GM12873 (cell line): ENCODE measurements around the gene UBAC2.

Experiments used
- TF ChIP-seq, protein P1 (sequence below): IDR thresholded peaks from 2 replicates; pipeline ENCODE4 v1.5.1; 2012; ENCODE audit warnings: low read depth, mild to moderate bottlenecking, moderate library complexity, low read length, control low read depth; ENCODE audit not compliant: insufficient read depth; ENCODE audit errors: missing control alignments

Gene UBAC2

DNA sequence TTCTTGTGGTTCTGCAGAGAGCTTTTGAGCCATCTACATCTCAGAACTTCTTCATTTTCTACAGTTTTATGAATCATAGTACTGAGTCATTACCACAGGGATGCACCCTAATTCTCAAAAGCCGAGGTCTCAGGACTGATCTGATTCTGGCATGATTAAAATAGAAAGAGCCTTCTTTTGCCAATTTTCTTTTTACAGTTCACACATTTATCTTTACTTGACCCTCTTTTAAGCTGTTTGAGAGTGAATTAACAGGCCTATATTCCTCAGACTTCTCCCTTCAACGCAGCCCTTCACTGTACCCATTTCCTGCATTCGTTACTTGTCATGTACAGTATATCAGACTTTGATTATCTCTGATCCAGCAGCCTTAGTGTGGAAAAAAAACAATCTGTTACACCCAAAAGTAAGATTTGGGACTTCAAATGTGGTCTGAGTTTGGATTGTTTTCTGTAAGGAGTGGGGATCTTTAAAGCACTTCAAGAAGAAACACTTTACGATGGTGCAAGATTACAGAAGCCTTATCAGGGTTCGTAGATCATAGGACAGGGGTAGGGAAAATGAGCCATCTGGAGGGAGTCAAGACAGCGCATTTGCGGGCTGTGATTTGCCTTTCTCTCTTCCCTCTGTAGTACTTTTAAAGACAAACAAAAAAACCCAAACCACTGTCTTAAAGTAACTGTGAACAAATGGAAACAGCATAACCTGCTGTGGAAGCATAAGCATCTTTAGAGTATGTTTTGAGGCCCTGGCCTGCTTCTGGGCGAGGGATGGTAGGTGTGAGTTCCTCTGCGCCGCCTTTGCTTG is 121.8 kb downstream of the UBAC2 start:
- TF ChIP-seq, protein P1, sequence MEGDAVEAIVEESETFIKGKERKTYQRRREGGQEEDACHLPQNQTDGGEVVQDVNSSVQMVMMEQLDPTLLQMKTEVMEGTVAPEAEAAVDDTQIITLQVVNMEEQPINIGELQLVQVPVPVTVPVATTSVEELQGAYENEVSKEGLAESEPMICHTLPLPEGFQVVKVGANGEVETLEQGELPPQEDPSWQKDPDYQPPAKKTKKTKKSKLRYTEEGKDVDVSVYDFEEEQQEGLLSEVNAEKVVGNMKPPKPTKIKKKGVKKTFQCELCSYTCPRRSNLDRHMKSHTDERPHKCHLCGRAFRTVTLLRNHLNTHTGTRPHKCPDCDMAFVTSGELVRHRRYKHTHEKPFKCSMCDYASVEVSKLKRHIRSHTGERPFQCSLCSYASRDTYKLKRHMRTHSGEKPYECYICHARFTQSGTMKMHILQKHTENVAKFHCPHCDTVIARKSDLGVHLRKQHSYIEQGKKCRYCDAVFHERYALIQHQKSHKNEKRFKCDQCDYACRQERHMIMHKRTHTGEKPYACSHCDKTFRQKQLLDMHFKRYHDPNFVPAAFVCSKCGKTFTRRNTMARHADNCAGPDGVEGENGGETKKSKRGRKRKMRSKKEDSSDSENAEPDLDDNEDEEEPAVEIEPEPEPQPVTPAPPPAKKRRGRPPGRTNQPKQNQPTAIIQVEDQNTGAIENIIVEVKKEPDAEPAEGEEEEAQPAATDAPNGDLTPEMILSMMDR = no peak

- TF ChIP-seq, protein P1 = no peak
Measured at GRCh38 chr13:99323488-99323887, 122.8 kb downstream of the UBAC2 start.

DNA sequence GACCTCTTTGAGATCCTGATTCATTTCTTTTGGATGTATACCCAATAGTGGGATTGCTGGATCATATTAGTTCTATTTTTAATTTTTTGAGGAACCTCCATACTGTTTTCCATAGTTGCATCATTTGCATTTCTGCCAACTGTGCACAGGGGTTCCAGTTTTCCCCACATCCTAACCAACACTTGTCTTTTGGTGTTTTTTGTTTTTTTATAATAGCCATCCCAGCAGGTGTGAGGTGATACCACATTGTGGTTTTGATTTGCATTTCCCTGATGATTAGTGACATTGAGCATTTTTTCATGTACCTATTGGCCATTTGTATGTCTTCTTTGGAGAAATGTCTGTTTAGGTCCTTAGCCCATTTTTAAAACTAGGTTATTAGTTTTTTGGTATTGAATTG is 125.4 kb downstream of the UBAC2 start:
- TF ChIP-seq, protein P1 = no peak

- TF ChIP-seq, protein P1 = no peak
Measured at GRCh38 chr13:99327126-99327525, 126.5 kb downstream of the UBAC2 start.

DNA sequence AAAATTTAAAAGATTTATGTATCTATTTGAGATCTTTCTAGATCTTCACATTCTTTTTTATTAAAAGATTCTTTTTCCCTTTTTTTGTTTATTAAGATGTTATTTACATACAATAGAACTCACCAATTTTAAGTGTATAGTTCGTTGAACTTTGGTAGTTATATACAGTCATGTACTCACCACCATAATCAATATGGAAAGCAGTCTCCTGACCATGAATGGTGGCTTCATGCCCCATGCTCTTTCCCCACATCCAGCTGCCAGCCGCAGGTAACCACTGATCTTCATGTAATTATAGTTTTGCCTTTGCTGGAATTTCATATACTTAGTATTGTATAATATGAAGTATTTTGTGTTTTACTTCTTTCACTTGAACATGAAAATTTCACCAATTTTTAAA is 127.1 kb downstream of the UBAC2 start:
- TF ChIP-seq, protein P1 = no peak

DNA sequence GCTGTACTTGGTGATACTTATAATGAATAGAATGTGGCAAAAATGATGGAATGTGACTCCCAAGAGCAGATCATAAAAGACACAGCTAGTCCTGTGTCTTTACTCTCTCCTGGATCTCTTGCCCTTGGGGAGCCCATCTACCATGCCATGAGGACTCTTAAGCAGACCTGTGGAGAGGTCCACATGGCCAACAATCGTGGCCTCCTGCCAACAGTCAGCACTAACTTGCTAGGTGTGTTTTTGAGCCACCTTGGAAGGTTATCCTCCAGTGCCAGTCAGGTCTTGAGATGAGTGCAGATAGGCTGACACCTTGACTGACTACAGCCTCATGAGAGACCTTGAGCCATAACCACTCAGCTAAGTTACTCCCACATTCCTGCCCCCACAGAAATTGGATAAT is 128.8 kb downstream of the UBAC2 start:
- TF ChIP-seq, protein P1 = no peak

- TF ChIP-seq, protein P1 = no peak
Measured at GRCh38 chr13:99330942-99331341, 130.3 kb downstream of the UBAC2 start.
